HEK293 (cell line): ENCODE measurements around the gene IL34.
"Not testable (repeated sequence)": the region's sequence is repeated elsewhere in the genome, so short reads cannot be mapped to it uniquely, and the experiment has no call there.

Experiments used
- CTCF ChIA-PET: fragments of 350-600 bp; formaldehyde crosslinking; extraction: SDS; loops from one replicate; lab custom pipeline; 2021; ENCODE audit warnings: antibody characterized with exemption; lab: Yijun Ruan, JAX
- POLR2A ChIA-PET: fragments of 300-600 bp; formaldehyde crosslinking; extraction: SDS; loops from one replicate; lab custom pipeline; 2020; ENCODE audit warnings: antibody characterized with exemption, inconsistent platforms; lab: Yijun Ruan, JAX
- H3K27ac ChIP-seq: fragments of 200-500 bp; sonication (Bioruptor generic); 2 replicates; pipeline ENCODE4 v1.5.1; 2014; ENCODE audit warnings: low read depth, low read length, control low read depth, inconsistent platforms; ENCODE audit errors: extremely low read depth
- H3K36me3 ChIP-seq, 2 experiments: fragments of 200-500 bp in 1 of 2; sonication (Bioruptor generic) in 1 of 2; 1 replicate in 1 of 2; 2 replicates in 1 of 2; pipeline ENCODE4 v1.5.1; 2014 to 2017; ENCODE audit warnings: inconsistent platforms in 2 of 2, low read length in 2 of 2; ENCODE audit not compliant: control insufficient read depth in 2 of 2, insufficient read depth in 1 of 2
- H3K4me1 ChIP-seq: fragments of 200-500 bp; sonication (Bioruptor generic); 2 replicates; pipeline ENCODE4 v1.5.1; 2014; ENCODE audit warnings: mild to moderate bottlenecking, low read length, inconsistent platforms; ENCODE audit not compliant: control insufficient read depth, insufficient read depth
- H3K4me3 ChIP-seq: 2 replicates; pipeline ENCODE4 v1.5.1; 2011; ENCODE audit warnings: low read depth, mild to moderate bottlenecking, control low read depth, low read length, moderate library complexity
- H3K9me3 ChIP-seq: fragments of 200-500 bp; sonication (Bioruptor generic); 2 replicates; pipeline ENCODE4 v1.5.1; 2014; ENCODE audit warnings: low read depth, low read length, inconsistent platforms; ENCODE audit not compliant: control insufficient read depth, insufficient read depth
- GFI1B ChIP-seq: fragments of 450-650 bp; formaldehyde crosslinking; IDR thresholded peaks from 2 replicates; pipeline ENCODE4 v1.5.1; 2016; ENCODE audit warnings: missing biosample characterization, missing genetic modification characterization
- HIC1 ChIP-seq: fragments of 450-650 bp; formaldehyde crosslinking; IDR thresholded peaks from 2 replicates; pipeline ENCODE4 v1.5.1; 2016; ENCODE audit warnings: missing biosample characterization, missing genetic modification characterization
- SALL2 ChIP-seq: fragments of 450-650 bp; formaldehyde crosslinking; IDR thresholded peaks from 2 replicates; pipeline ENCODE4 v1.5.0; 2017; ENCODE audit warnings: missing biosample characterization, mild to moderate bottlenecking, missing genetic modification characterization, borderline replicate concordance
- TRIM28 ChIP-seq: IDR thresholded peaks from 2 replicates; pipeline ENCODE4 v1.6.1; 2011; ENCODE audit warnings: low read length, control low read depth, borderline replicate concordance
- ZBTB7A ChIP-seq: fragments of 450-650 bp; formaldehyde crosslinking; IDR thresholded peaks from 2 replicates; pipeline ENCODE4 v1.5.1; 2016; ENCODE audit warnings: low read depth, missing biosample characterization, missing genetic modification characterization
- ZFP37 ChIP-seq: fragments of 450-650 bp; formaldehyde crosslinking; IDR thresholded peaks from 2 replicates; pipeline ENCODE4 v1.5.1; 2016; ENCODE audit warnings: missing biosample characterization, missing genetic modification characterization
- ZFP41 ChIP-seq: fragments of 450-650 bp; formaldehyde crosslinking; IDR thresholded peaks from 2 replicates; pipeline ENCODE4 v1.5.1; 2016; ENCODE audit warnings: missing biosample characterization, missing genetic modification characterization, borderline replicate concordance
- ZNF133 ChIP-seq: fragments of 450-650 bp; formaldehyde crosslinking; IDR thresholded peaks from 2 replicates; pipeline ENCODE4 v1.5.1; 2016; ENCODE audit warnings: missing biosample characterization, missing genetic modification characterization
- ZNF140 ChIP-seq: fragments of 450-650 bp; formaldehyde crosslinking; IDR thresholded peaks from 2 replicates; pipeline ENCODE4 v1.5.1; 2016; ENCODE audit warnings: missing biosample characterization, missing genetic modification characterization
- ZNF146 ChIP-seq: fragments of 450-650 bp; formaldehyde crosslinking; IDR thresholded peaks from 2 replicates; pipeline ENCODE4 v1.5.1; 2016; ENCODE audit warnings: missing biosample characterization, missing genetic modification characterization
- ZNF274 ChIP-seq, 2 experiments: fragments of 200-500 bp in 1 of 2; fragments of 450-650 bp in 1 of 2; sonication (Bioruptor generic) in 1 of 2; formaldehyde crosslinking in 1 of 2; IDR thresholded peaks; 2 replicates each; pipeline versions ENCODE4 v1.5.1 to v1.6.1; 2014 to 2016; ENCODE audit warnings: borderline replicate concordance in 1 of 2, inconsistent platforms in 1 of 2, low read length in 1 of 2, missing biosample characterization in 1 of 2, missing genetic modification characterization in 1 of 2
- ZNF324 ChIP-seq: fragments of 450-650 bp; formaldehyde crosslinking; IDR thresholded peaks from 2 replicates; pipeline ENCODE4 v1.5.1; 2016; ENCODE audit warnings: missing biosample characterization, missing genetic modification characterization
- ZNF514 ChIP-seq: fragments of 450-650 bp; formaldehyde crosslinking; IDR thresholded peaks from 2 replicates; pipeline ENCODE4 v1.5.1; 2016; ENCODE audit warnings: missing biosample characterization, missing genetic modification characterization
- ZNF530 ChIP-seq: fragments of 450-650 bp; formaldehyde crosslinking; IDR thresholded peaks from 2 replicates; pipeline ENCODE4 v1.5.1; 2016; ENCODE audit warnings: low read depth, missing biosample characterization, missing genetic modification characterization
- ZNF544 ChIP-seq: fragments of 450-650 bp; formaldehyde crosslinking; IDR thresholded peaks from 2 replicates; pipeline ENCODE4 v1.5.0; 2017; ENCODE audit warnings: missing biosample characterization, missing genetic modification characterization
- ZNF558 ChIP-seq: fragments of 450-650 bp; formaldehyde crosslinking; IDR thresholded peaks from 2 replicates; pipeline ENCODE4 v1.5.1; 2016; ENCODE audit warnings: missing biosample characterization, missing genetic modification characterization
- ZNF571 ChIP-seq: fragments of 450-650 bp; formaldehyde crosslinking; IDR thresholded peaks from 2 replicates; pipeline ENCODE4 v1.5.0; 2017; ENCODE audit warnings: missing biosample characterization, missing genetic modification characterization
- ZNF585B ChIP-seq: fragments of 450-650 bp; formaldehyde crosslinking; IDR thresholded peaks from 2 replicates; pipeline ENCODE4 v1.5.1; 2016; ENCODE audit warnings: missing biosample characterization, missing genetic modification characterization
- ZNF621 ChIP-seq: fragments of 450-650 bp; formaldehyde crosslinking; IDR thresholded peaks from 2 replicates; pipeline ENCODE4 v1.5.1; 2017; ENCODE audit warnings: missing biosample characterization, missing genetic modification characterization
- ZNF624 ChIP-seq: fragments of 450-650 bp; formaldehyde crosslinking; IDR thresholded peaks from 2 replicates; pipeline ENCODE4 v1.5.1; 2017; ENCODE audit warnings: missing biosample characterization, missing genetic modification characterization
- ZNF654 ChIP-seq: fragments of 450-650 bp; formaldehyde crosslinking; IDR thresholded peaks from 2 replicates; pipeline ENCODE4 v1.5.1; 2016; ENCODE audit warnings: low read depth, missing biosample characterization, missing genetic modification characterization
- ZNF768 ChIP-seq: fragments of 450-650 bp; formaldehyde crosslinking; IDR thresholded peaks from 2 replicates; pipeline ENCODE4 v1.5.1; 2018; ENCODE audit warnings: missing biosample characterization, mild to moderate bottlenecking, missing genetic modification characterization
- ZNF837 ChIP-seq: fragments of 450-650 bp; formaldehyde crosslinking; IDR thresholded peaks from 2 replicates; pipeline ENCODE4 v1.5.1; 2016; ENCODE audit warnings: missing biosample characterization, missing genetic modification characterization
- TF ChIP-seq, protein P1 (sequence below): fragments of 450-650 bp; formaldehyde crosslinking; IDR thresholded peaks from 2 replicates; pipeline ENCODE4 v1.5.1; 2017; ENCODE audit warnings: missing biosample characterization, missing genetic modification characterization
- TF ChIP-seq, protein P2 (sequence below): fragments of 450-650 bp; formaldehyde crosslinking; IDR thresholded peaks from 2 replicates; pipeline ENCODE4 v1.5.1; 2017; ENCODE audit warnings: missing biosample characterization, missing genetic modification characterization
- TF ChIP-seq, protein P3 (sequence below): fragments of 450-650 bp; formaldehyde crosslinking; IDR thresholded peaks from 2 replicates; pipeline ENCODE4 v1.5.1; 2016; ENCODE audit warnings: missing biosample characterization, missing genetic modification characterization

IL34 gene

GRCh38 chr16:70614208-70614951 lies 32.0 kb upstream of the IL34 start (continued):
- TF ChIP-seq ZNF274 (IDR thresholded peaks at IDR 0.05; ENCODE audit: low read length) (no peak), ZNF274 (tag by site-specific recombination; IDR thresholded peaks at IDR 0.05; ENCODE audit: borderline replicate concordance) (no peak), ZNF146 (tag by site-specific recombination) (no peak), ZNF324 (tag by site-specific recombination) (no peak), HIC1 (no peak), SALL2 (tag by site-specific recombination) (no peak), ZNF514 (no peak), ZNF558 (no peak)
- TF ChIP-seq, protein P1, sequence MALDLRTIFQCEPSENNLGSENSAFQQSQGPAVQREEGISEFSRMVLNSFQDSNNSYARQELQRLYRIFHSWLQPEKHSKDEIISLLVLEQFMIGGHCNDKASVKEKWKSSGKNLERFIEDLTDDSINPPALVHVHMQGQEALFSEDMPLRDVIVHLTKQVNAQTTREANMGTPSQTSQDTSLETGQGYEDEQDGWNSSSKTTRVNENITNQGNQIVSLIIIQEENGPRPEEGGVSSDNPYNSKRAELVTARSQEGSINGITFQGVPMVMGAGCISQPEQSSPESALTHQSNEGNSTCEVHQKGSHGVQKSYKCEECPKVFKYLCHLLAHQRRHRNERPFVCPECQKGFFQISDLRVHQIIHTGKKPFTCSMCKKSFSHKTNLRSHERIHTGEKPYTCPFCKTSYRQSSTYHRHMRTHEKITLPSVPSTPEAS (tag by site-specific recombination): no peak

GRCh38 chr16:70615945-70616344 lies 30.4 kb upstream of the IL34 start:
- POLR2A ChIA-PET: no interaction called here
- CTCF ChIA-PET: no interaction called here
- no peaks in the 10 kb centered on the region for H3K9me3 ChIP-seq
- no peak overlapping the region for H3K4me3 ChIP-seq
- TF ChIP-seq ZFP41 (tag by site-specific recombination) (no peak), TRIM28 (no peak), ZNF624 (tag by site-specific recombination) (no peak), ZNF585B (tag by site-specific recombination) (no peak), GFI1B (tag by site-specific recombination) (no peak), ZNF133 (no peak), ZBTB7A (tag by site-specific recombination) (no peak), ZNF140 (tag by site-specific recombination) (no peak), ZNF654 (tag by site-specific recombination) (no peak), ZNF621 (no peak), ZNF571 (tag by site-specific recombination) (no peak), ZNF544 (no peak), ZNF837 (no peak), ZNF530 (tag by site-specific recombination) (no peak), ZFP37 (tag by site-specific recombination) (no peak), ZNF768 (tag by site-specific recombination) (no peak)
- TF ChIP-seq, protein P2, sequence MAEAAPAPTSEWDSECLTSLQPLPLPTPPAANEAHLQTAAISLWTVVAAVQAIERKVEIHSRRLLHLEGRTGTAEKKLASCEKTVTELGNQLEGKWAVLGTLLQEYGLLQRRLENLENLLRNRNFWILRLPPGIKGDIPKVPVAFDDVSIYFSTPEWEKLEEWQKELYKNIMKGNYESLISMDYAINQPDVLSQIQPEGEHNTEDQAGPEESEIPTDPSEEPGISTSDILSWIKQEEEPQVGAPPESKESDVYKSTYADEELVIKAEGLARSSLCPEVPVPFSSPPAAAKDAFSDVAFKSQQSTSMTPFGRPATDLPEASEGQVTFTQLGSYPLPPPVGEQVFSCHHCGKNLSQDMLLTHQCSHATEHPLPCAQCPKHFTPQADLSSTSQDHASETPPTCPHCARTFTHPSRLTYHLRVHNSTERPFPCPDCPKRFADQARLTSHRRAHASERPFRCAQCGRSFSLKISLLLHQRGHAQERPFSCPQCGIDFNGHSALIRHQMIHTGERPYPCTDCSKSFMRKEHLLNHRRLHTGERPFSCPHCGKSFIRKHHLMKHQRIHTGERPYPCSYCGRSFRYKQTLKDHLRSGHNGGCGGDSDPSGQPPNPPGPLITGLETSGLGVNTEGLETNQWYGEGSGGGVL (tag by site-specific recombination): no peak
- TF ChIP-seq, protein P3, sequence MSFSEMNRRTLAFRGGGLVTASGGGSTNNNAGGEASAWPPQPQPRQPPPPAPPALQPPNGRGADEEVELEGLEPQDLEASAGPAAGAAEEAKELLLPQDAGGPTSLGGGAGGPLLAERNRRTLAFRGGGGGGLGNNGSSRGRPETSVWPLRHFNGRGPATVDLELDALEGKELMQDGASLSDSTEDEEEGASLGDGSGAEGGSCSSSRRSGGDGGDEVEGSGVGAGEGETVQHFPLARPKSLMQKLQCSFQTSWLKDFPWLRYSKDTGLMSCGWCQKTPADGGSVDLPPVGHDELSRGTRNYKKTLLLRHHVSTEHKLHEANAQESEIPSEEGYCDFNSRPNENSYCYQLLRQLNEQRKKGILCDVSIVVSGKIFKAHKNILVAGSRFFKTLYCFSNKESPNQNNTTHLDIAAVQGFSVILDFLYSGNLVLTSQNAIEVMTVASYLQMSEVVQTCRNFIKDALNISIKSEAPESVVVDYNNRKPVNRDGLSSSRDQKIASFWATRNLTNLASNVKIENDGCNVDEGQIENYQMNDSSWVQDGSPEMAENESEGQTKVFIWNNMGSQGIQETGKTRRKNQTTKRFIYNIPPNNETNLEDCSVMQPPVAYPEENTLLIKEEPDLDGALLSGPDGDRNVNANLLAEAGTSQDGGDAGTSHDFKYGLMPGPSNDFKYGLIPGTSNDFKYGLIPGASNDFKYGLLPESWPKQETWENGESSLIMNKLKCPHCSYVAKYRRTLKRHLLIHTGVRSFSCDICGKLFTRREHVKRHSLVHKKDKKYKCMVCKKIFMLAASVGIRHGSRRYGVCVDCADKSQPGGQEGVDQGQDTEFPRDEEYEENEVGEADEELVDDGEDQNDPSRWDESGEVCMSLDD (tag by site-specific recombination): no peak
- no peak overlapping the region for H3K27ac ChIP-seq
- H3K36me3 ChIP-seq: no peaks in the 10 kb centered on the region
- H3K4me1 ChIP-seq: no peaks in the 10 kb centered on the region

- H3K9me3 ChIP-seq, H3K4me3 ChIP-seq, CTCF ChIA-PET, POLR2A ChIA-PET, H3K27ac ChIP-seq, H3K36me3 ChIP-seq, H3K4me1 ChIP-seq: not testable (repeated sequence)
Observed at GRCh38 chr16:70621864-70622263, 24.5 kb upstream of the IL34 start.
